WTC11 (cell line): ENCODE results near the gene CCDC181.

Source experiments
- ATF3 ChIP-seq: sonication (generic); formaldehyde crosslinking; conservative IDR thresholded peaks from 2 replicates; pipeline ENCODE4 v1.8.1; 2022; ENCODE audit warnings: mild to moderate bottlenecking, missing genetic modification reagents
- CTCF ChIP-seq: fragments of 200-600 bp; IDR thresholded peaks from 2 replicates; pipeline ENCODE4 v1.8.0; 2022; ENCODE audit warnings: antibody characterized with exemption
- E2F1 ChIP-seq: sonication (generic); formaldehyde crosslinking; IDR thresholded peaks from 2 replicates; pipeline ENCODE4 v1.8.0; 2022; ENCODE audit warnings: mild to moderate bottlenecking, missing genetic modification reagents
- FOXJ3 ChIP-seq: sonication (generic); formaldehyde crosslinking; IDR thresholded peaks from 2 replicates; pipeline ENCODE4 v1.9.0; 2021; ENCODE audit warnings: missing genetic modification reagents, mild to moderate bottlenecking, borderline replicate concordance
- FOXP1 ChIP-seq: sonication (generic); formaldehyde crosslinking; IDR thresholded peaks from 2 replicates; pipeline ENCODE4 v1.8.0; 2022; ENCODE audit warnings: missing genetic modification reagents, mild to moderate bottlenecking, moderate library complexity, borderline replicate concordance
- IRF2 ChIP-seq: sonication (generic); formaldehyde crosslinking; IDR thresholded peaks from 2 replicates; pipeline ENCODE4 v1.8.0; 2022; ENCODE audit warnings: low read depth, missing genetic modification reagents, borderline replicate concordance
- TCF7 ChIP-seq: sonication (generic); formaldehyde crosslinking; IDR thresholded peaks from 2 replicates; pipeline ENCODE4 v1.8.0; 2022; ENCODE audit warnings: mild to moderate bottlenecking, low read depth, missing genetic modification reagents, moderate library complexity
- ZBTB21 ChIP-seq: sonication (generic); formaldehyde crosslinking; IDR thresholded peaks from 2 replicates; pipeline ENCODE4 v1.8.1; 2023; ENCODE audit warnings: mild to moderate bottlenecking, missing genetic modification reagents, borderline replicate concordance
- ZNF232 ChIP-seq: sonication (generic); formaldehyde crosslinking; IDR thresholded peaks from 2 replicates; pipeline ENCODE4 v1.8.0; 2022; ENCODE audit warnings: mild to moderate bottlenecking, missing genetic modification reagents
- ZNF671 ChIP-seq: fragments of 250-450 bp; sonication (Bioruptor Pico); IDR thresholded peaks from 2 replicates; pipeline ENCODE4 v1.8.0; 2021; ENCODE audit warnings: mild to moderate bottlenecking
- TF ChIP-seq, protein P1 (sequence below): sonication (generic); formaldehyde crosslinking; IDR thresholded peaks from 2 replicates; pipeline ENCODE4 v1.8.1; 2023; ENCODE audit warnings: mild to moderate bottlenecking, missing genetic modification reagents, moderate library complexity
- TF ChIP-seq, protein P2 (sequence below): sonication (generic); formaldehyde crosslinking; IDR thresholded peaks from 2 replicates; pipeline ENCODE4 v1.8.1; 2023; ENCODE audit warnings: mild to moderate bottlenecking, moderate library complexity, missing genetic modification reagents
- TF ChIP-seq, protein P3 (sequence below): sonication (generic); formaldehyde crosslinking; IDR thresholded peaks from 2 replicates; pipeline ENCODE4 v1.8.0; 2023; ENCODE audit warnings: mild to moderate bottlenecking, missing genetic modification reagents
- TF ChIP-seq, protein P4 (sequence below): sonication (generic); formaldehyde crosslinking; IDR thresholded peaks from 2 replicates; pipeline ENCODE4 v1.8.1; 2023; ENCODE audit warnings: mild to moderate bottlenecking, missing genetic modification reagents, borderline replicate concordance

DNA sequence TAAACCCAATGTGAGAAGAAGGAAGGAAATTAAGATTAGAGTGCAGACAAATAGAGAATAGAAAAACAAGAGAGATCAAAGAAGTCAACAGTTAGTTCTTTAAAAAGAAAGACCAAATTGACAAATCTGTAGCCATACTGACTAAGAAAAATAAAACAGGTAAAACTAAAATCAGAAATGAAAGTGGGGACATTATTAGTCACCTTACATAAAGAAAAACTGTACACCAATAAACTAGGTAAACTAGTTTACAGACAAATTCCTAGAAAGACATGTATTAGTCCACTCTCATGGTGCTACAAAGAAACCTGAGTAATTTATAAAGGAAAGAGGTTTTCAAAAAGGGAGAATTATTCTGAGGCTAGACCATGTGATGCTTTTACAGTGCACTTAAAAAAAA lies 37.0 kb downstream of the CCDC181 start:
- TF ChIP-seq CTCF = no peak
- TF ChIP-seq, protein P1, sequence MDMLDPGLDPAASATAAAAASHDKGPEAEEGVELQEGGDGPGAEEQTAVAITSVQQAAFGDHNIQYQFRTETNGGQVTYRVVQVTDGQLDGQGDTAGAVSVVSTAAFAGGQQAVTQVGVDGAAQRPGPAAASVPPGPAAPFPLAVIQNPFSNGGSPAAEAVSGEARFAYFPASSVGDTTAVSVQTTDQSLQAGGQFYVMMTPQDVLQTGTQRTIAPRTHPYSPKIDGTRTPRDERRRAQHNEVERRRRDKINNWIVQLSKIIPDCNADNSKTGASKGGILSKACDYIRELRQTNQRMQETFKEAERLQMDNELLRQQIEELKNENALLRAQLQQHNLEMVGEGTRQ (CRISPR knock-in tag) = no peak
- no peak for TF ChIP-seq FOXP1 (CRISPR knock-in tag)
- no peak for TF ChIP-seq ZBTB21 (CRISPR knock-in tag)
- no peak for TF ChIP-seq TCF7 (CRISPR knock-in tag)
- TF ChIP-seq, protein P2, sequence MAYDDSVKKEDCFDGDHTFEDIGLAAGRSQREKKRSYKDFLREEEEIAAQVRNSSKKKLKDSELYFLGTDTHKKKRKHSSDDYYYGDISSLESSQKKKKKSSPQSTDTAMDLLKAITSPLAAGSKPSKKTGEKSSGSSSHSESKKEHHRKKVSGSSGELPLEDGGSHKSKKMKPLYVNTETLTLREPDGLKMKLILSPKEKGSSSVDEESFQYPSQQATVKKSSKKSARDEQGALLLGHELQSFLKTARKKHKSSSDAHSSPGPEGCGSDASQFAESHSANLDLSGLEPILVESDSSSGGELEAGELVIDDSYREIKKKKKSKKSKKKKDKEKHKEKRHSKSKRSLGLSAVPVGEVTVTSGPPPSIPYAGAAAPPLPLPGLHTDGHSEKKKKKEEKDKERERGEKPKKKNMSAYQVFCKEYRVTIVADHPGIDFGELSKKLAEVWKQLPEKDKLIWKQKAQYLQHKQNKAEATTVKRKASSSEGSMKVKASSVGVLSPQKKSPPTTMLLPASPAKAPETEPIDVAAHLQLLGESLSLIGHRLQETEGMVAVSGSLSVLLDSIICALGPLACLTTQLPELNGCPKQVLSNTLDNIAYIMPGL = no peak
- TF ChIP-seq ZNF232 (CRISPR knock-in tag) = no peak
- TF ChIP-seq, protein P3, sequence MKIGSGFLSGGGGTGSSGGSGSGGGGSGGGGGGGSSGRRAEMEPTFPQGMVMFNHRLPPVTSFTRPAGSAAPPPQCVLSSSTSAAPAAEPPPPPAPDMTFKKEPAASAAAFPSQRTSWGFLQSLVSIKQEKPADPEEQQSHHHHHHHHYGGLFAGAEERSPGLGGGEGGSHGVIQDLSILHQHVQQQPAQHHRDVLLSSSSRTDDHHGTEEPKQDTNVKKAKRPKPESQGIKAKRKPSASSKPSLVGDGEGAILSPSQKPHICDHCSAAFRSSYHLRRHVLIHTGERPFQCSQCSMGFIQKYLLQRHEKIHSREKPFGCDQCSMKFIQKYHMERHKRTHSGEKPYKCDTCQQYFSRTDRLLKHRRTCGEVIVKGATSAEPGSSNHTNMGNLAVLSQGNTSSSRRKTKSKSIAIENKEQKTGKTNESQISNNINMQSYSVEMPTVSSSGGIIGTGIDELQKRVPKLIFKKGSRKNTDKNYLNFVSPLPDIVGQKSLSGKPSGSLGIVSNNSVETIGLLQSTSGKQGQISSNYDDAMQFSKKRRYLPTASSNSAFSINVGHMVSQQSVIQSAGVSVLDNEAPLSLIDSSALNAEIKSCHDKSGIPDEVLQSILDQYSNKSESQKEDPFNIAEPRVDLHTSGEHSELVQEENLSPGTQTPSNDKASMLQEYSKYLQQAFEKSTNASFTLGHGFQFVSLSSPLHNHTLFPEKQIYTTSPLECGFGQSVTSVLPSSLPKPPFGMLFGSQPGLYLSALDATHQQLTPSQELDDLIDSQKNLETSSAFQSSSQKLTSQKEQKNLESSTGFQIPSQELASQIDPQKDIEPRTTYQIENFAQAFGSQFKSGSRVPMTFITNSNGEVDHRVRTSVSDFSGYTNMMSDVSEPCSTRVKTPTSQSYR (CRISPR knock-in tag) = no peak
- TF ChIP-seq, protein P4, sequence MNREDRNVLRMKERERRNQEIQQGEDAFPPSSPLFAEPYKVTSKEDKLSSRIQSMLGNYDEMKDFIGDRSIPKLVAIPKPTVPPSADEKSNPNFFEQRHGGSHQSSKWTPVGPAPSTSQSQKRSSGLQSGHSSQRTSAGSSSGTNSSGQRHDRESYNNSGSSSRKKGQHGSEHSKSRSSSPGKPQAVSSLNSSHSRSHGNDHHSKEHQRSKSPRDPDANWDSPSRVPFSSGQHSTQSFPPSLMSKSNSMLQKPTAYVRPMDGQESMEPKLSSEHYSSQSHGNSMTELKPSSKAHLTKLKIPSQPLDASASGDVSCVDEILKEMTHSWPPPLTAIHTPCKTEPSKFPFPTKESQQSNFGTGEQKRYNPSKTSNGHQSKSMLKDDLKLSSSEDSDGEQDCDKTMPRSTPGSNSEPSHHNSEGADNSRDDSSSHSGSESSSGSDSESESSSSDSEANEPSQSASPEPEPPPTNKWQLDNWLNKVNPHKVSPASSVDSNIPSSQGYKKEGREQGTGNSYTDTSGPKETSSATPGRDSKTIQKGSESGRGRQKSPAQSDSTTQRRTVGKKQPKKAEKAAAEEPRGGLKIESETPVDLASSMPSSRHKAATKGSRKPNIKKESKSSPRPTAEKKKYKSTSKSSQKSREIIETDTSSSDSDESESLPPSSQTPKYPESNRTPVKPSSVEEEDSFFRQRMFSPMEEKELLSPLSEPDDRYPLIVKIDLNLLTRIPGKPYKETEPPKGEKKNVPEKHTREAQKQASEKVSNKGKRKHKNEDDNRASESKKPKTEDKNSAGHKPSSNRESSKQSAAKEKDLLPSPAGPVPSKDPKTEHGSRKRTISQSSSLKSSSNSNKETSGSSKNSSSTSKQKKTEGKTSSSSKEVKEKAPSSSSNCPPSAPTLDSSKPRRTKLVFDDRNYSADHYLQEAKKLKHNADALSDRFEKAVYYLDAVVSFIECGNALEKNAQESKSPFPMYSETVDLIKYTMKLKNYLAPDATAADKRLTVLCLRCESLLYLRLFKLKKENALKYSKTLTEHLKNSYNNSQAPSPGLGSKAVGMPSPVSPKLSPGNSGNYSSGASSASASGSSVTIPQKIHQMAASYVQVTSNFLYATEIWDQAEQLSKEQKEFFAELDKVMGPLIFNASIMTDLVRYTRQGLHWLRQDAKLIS (CRISPR knock-in tag) = no peak
- TF ChIP-seq IRF2 (CRISPR knock-in tag) = no peak
- TF ChIP-seq ATF3 (CRISPR knock-in tag) = no peak
- TF ChIP-seq ZNF671 (CRISPR knock-in tag) = no peak
- no peak for TF ChIP-seq E2F1 (CRISPR knock-in tag)
- no peak for TF ChIP-seq FOXJ3 (CRISPR knock-in tag)
